ENCODE results near the gene KRT39. TPM values are rescaled to one million over a fixed set of nuclear protein-coding genes. Genes with fewer than 3 reads are reported as not detected.

KRT39 gene
- total and polyA plus RNA-seq, 2 of the 13 experiments (the other 11 are each of a cell fraction or from before 2014, with no cell fraction given), result 0.07 to 1.2 TPM

DNA sequence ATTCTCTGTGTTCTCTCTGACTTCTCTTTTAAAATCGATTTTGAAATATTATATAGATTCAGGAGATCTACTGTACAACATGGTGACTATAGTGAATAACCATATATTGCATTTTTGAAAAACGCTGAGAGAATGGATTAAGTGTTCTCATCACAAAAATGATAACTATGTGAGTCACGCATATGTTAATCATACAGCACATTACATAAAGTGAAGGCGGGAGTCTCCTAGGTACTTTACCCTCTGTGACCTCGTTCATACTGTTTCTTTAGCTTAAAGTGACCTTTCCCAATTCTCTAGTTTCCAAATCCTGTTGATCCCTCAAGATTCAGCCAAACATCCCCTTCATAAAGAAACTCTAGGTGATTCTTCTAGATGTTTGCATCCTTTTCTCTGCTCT, 36.1 kb upstream of the KRT39 start (continued):
- TF ChIP-seq FOXA3 (CRISPR knock-in tag; IDR thresholded peaks at IDR 0.05), result peak; percentile 31; the same call in 1 of the 2 replicates
- TF ChIP-seq MIXL1 (CRISPR knock-in tag; IDR thresholded peaks at IDR 0.05), result peak; percentile 53; the same call in 1 of the 2 replicates
- no peak for TF ChIP-seq ZNF160 (CRISPR knock-in tag; IDR thresholded peaks at IDR 0.05)
- TF ChIP-seq, protein P1, sequence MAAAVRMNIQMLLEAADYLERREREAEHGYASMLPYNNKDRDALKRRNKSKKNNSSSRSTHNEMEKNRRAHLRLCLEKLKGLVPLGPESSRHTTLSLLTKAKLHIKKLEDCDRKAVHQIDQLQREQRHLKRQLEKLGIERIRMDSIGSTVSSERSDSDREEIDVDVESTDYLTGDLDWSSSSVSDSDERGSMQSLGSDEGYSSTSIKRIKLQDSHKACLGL (CRISPR knock-in tag; IDR thresholded peaks at IDR 0.05), result no peak
- TF ChIP-seq ZNF253 (CRISPR knock-in tag; IDR thresholded peaks at IDR 0.05; ENCODE audit: borderline replicate concordance), result no peak
- no peak for TF ChIP-seq ZZZ3 (CRISPR knock-in tag; IDR thresholded peaks at IDR 0.05; ENCODE audit: borderline replicate concordance)
- TF ChIP-seq, protein P2, sequence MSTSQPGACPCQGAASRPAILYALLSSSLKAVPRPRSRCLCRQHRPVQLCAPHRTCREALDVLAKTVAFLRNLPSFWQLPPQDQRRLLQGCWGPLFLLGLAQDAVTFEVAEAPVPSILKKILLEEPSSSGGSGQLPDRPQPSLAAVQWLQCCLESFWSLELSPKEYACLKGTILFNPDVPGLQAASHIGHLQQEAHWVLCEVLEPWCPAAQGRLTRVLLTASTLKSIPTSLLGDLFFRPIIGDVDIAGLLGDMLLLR (CRISPR knock-in tag; IDR thresholded peaks at IDR 0.05), result no peak
- no peak for TF ChIP-seq ZNF746 (CRISPR knock-in tag; IDR thresholded peaks at IDR 0.05)
- no peak for TF ChIP-seq MLLT10 (CRISPR knock-in tag; IDR thresholded peaks at IDR 0.05)
- no peak for TF ChIP-seq ZNF230 (CRISPR knock-in tag; IDR thresholded peaks at IDR 0.05)
- TF ChIP-seq, protein P3, sequence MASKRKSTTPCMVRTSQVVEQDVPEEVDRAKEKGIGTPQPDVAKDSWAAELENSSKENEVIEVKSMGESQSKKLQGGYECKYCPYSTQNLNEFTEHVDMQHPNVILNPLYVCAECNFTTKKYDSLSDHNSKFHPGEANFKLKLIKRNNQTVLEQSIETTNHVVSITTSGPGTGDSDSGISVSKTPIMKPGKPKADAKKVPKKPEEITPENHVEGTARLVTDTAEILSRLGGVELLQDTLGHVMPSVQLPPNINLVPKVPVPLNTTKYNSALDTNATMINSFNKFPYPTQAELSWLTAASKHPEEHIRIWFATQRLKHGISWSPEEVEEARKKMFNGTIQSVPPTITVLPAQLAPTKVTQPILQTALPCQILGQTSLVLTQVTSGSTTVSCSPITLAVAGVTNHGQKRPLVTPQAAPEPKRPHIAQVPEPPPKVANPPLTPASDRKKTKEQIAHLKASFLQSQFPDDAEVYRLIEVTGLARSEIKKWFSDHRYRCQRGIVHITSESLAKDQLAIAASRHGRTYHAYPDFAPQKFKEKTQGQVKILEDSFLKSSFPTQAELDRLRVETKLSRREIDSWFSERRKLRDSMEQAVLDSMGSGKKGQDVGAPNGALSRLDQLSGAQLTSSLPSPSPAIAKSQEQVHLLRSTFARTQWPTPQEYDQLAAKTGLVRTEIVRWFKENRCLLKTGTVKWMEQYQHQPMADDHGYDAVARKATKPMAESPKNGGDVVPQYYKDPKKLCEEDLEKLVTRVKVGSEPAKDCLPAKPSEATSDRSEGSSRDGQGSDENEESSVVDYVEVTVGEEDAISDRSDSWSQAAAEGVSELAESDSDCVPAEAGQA (IDR thresholded peaks at IDR 0.05; ENCODE audit: low read depth), result no peak
- TF ChIP-seq, protein P3 (CRISPR knock-in tag; IDR thresholded peaks at IDR 0.05; ENCODE audit: borderline replicate concordance), result no peak
- no peak for TF ChIP-seq SSRP1 (CRISPR knock-in tag; IDR thresholded peaks at IDR 0.05)
- TF ChIP-seq HDAC2 (CRISPR knock-in tag; IDR thresholded peaks at IDR 0.05), result no peak
- TF ChIP-seq HNF4G (IDR thresholded peaks at IDR 0.05; ENCODE audit: borderline replicate concordance, low read depth, low read length), result peak; percentile 38; the same call in 1 of the 2 replicates
- TF ChIP-seq HNF4G (CRISPR knock-in tag; IDR thresholded peaks at IDR 0.05; ENCODE audit: borderline replicate concordance, low read depth), result no peak
- TF ChIP-seq TBL1XR1 (IDR thresholded peaks at IDR 0.05; ENCODE audit: borderline replicate concordance, low read length, partially characterized antibody), result peak; percentile 34
- TF ChIP-seq THAP11 (CRISPR knock-in tag; IDR thresholded peaks at IDR 0.05), result no peak
- TF ChIP-seq, protein P4, sequence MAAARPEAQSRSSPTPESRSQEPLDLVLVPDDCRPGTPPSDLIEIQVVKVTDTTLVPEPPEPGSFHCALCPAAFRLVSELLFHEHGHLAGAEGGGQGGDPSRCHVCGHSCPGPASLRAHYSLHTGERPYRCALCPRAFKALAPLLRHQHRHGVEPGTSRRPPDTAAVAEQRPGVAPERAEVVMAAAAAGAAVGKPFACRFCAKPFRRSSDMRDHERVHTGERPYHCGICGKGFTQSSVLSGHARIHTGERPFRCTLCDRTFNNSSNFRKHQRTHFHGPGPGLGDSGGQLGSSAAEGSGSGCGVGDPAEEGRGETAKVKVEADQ (CRISPR knock-in tag; IDR thresholded peaks at IDR 0.05; ENCODE audit: borderline replicate concordance), result no peak
- no peak for TF ChIP-seq ZSCAN31 (CRISPR knock-in tag; IDR thresholded peaks at IDR 0.05; ENCODE audit: low read depth)
- TF ChIP-seq, protein P5, sequence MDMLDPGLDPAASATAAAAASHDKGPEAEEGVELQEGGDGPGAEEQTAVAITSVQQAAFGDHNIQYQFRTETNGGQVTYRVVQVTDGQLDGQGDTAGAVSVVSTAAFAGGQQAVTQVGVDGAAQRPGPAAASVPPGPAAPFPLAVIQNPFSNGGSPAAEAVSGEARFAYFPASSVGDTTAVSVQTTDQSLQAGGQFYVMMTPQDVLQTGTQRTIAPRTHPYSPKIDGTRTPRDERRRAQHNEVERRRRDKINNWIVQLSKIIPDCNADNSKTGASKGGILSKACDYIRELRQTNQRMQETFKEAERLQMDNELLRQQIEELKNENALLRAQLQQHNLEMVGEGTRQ (IDR thresholded peaks at IDR 0.05; ENCODE audit: low read depth, low read length), result no peak
- TF ChIP-seq, protein P5 (CRISPR knock-in tag; IDR thresholded peaks at IDR 0.05; ENCODE audit: borderline replicate concordance), result no peak
- no peak for TF ChIP-seq ZNF205 (CRISPR knock-in tag; IDR thresholded peaks at IDR 0.05)

All from HepG2 (cell line).